HL-60 (cell line): ENCODE results near the gene PIGR.

Source experiments
- CTCF ChIP-seq: IDR thresholded peaks from one replicate; pipeline ENCODE4 v1.5.1; 2011; ENCODE audit warnings: low read length, control low read depth, inconsistent platforms; ENCODE audit not compliant: insufficient read depth
- GABPA ChIP-seq: IDR thresholded peaks from 2 replicates; pipeline ENCODE4 v1.6.1; 2012; ENCODE audit warnings: low read depth
- POLR2AphosphoS5 ChIP-seq: IDR thresholded peaks from 2 replicates; pipeline ENCODE4 v1.6.1; 2012; ENCODE audit warnings: low read depth
- REST ChIP-seq: IDR thresholded peaks from 2 replicates; pipeline ENCODE4 v1.6.1; 2012; ENCODE audit warnings: low read depth; ENCODE audit not compliant: insufficient replicate concordance
- SPI1 ChIP-seq: IDR thresholded peaks from 2 replicates; pipeline ENCODE4 v1.6.1; 2012; ENCODE audit warnings: low read depth, mild to moderate bottlenecking, borderline replicate concordance

- no peak for TF ChIP-seq CTCF
- no peak for TF ChIP-seq POLR2AphosphoS5
- TF ChIP-seq REST = no peak
- no peak for TF ChIP-seq SPI1
- no peak for TF ChIP-seq GABPA
Observed at GRCh38 chr1:206892351-206892984, 53.8 kb downstream of the PIGR start.
